Stimulated activated CD4-positive, alpha-beta T cell treated with anti-CD3 and anti-CD28 coated beads, Interleukin-15, amount 100 ng/mL, for 48 hours (primary cell): ENCODE results near the gene NR3C2.

Experiments used
- DNase-seq, 2 donors: peaks; one replicate each; pipeline ENCODE4 v3.0.0-alpha.2; 2020; ENCODE audit warnings: low read depth in 2 of 2

NR3C2 gene

GRCh38 chr4:148056879-148057278, 385.3 kb downstream of the NR3C2 start:
- peak; percentile 48 to 57 for DNase-seq

GRCh38 chr4:148055844-148056243, 386.4 kb downstream of the NR3C2 start:
- DNase-seq = no peak

- DNase-seq = no peak
These were observed 387.9 kb downstream of the NR3C2 start for GRCh38 chr4:148054275-148054674.

GRCh38 chr4:148053298-148054003, 388.8 kb downstream of the NR3C2 start:
- DNase-seq = no peak

- no peak for DNase-seq
These were observed 389.8 kb downstream of the NR3C2 start for GRCh38 chr4:148052448-148052847.

GRCh38 chr4:148051403-148051802, 390.8 kb downstream of the NR3C2 start:
- no peak for DNase-seq

GRCh38 chr4:148048598-148048997, 393.6 kb downstream of the NR3C2 start:
- DNase-seq = no peak

- no peak for DNase-seq
These were observed 397.3 kb downstream of the NR3C2 start for GRCh38 chr4:148044912-148045352.

- no peak for DNase-seq
These were observed 397.9 kb downstream of the NR3C2 start for GRCh38 chr4:148044089-148044911.

- no peak for DNase-seq
These were observed 400.4 kb downstream of the NR3C2 start for GRCh38 chr4:148041606-148042329.

- no peak for DNase-seq
These were observed 407.4 kb downstream of the NR3C2 start for GRCh38 chr4:148034813-148035212.

GRCh38 chr4:148030193-148030873, 411.9 kb downstream of the NR3C2 start:
- no peak for DNase-seq

- DNase-seq = no peak
These were observed 412.4 kb downstream of the NR3C2 start for GRCh38 chr4:148029781-148030180.
